Osteoblast (primary cell): ENCODE data around the gene CREB5. TPM values are rescaled to one million over a fixed set of nuclear protein-coding genes. Genes with fewer than 3 reads are reported as not detected.

Experiments used
- DNase-seq: peaks from one replicate; pipeline ENCODE4 v3.0.0; 2011; ENCODE audit warnings: low spot score, mixed read lengths; ENCODE audit not compliant: insufficient read length; ENCODE audit errors: missing footprints
- H2AFZ ChIP-seq: 2 replicates; pipeline ENCODE4 v1.6.0; 2011; ENCODE audit warnings: mild to moderate bottlenecking, low read length
- H3K27ac ChIP-seq: 2 replicates; pipeline ENCODE4 v1.5.1; 2011; ENCODE audit warnings: mild to moderate bottlenecking, low read depth, low read length, moderate library complexity
- H3K27me3 ChIP-seq: 2 replicates; pipeline ENCODE4 v1.6.0; 2012; ENCODE audit warnings: mild to moderate bottlenecking, control low read depth, inconsistent platforms, low read length, moderate library complexity; ENCODE audit not compliant: insufficient read depth
- H3K36me3 ChIP-seq: 2 replicates; pipeline ENCODE4 v1.5.1; 2011; ENCODE audit warnings: mild to moderate bottlenecking, low read length, control low read depth, moderate library complexity; ENCODE audit not compliant: insufficient read depth
- H3K4me1 ChIP-seq: 2 replicates; pipeline ENCODE4 v1.5.1; 2011; ENCODE audit warnings: mild to moderate bottlenecking, low read length, control low read depth, moderate library complexity; ENCODE audit not compliant: insufficient read depth
- H3K4me2 ChIP-seq: 2 replicates; pipeline ENCODE4 v1.6.0; 2011; ENCODE audit warnings: mild to moderate bottlenecking, low read length; ENCODE audit not compliant: insufficient read depth
- H3K4me3 ChIP-seq: fragments of 200-600 bp; sonication (generic); 3 replicates; pipeline ENCODE4 v1.5.1; 2012; ENCODE audit warnings: mild to moderate bottlenecking, low read length, inconsistent platforms; ENCODE audit not compliant: insufficient read depth
- H3K79me2 ChIP-seq: 2 replicates; pipeline ENCODE4 v1.6.0; 2012; ENCODE audit warnings: mild to moderate bottlenecking, low read length, control low read depth, inconsistent platforms; ENCODE audit not compliant: insufficient read depth
- H3K9me3 ChIP-seq: 2 replicates; pipeline ENCODE4 v1.5.1; 2011; ENCODE audit warnings: low read depth, low read length, control low read depth
- H4K20me1 ChIP-seq: 2 replicates; pipeline ENCODE4 v1.6.0; 2012; ENCODE audit warnings: mild to moderate bottlenecking, low read length, control low read depth; ENCODE audit not compliant: insufficient read depth
- total RNA-seq: library from RNA; depleted of rRNA; stranded (reverse); fragments of >200 nt; gene quantifications from 2 replicates; pipeline ENCODE4 v1.2.3, GENCODE V29; 2012
- TF ChIP-seq, protein P1 (sequence below): IDR thresholded peaks from 2 replicates; pipeline ENCODE4 v1.5.1; 2011; ENCODE audit warnings: mild to moderate bottlenecking, low read depth, low read length, moderate library complexity; ENCODE audit errors: extremely low read depth

CREB5 gene
- total RNA-seq, 1 donor, result 5.1 TPM

GRCh38 chr7:28658381-28658780 lies 246.1 kb downstream of the CREB5 start:
- Histone ChIP-seq H2AFZ (no peak overlapping the region), H4K20me1 (no peaks in the 10 kb centered on the region), H3K36me3 (no peaks in the 10 kb centered on the region), H3K27ac (no peak overlapping the region), H3K9me3 (no peaks in the 10 kb centered on the region), H3K4me1 (no peaks in the 10 kb centered on the region), H3K27me3 (no peaks in the 10 kb centered on the region), H3K79me2 (no peaks in the 10 kb centered on the region), H3K4me3 (no peak overlapping the region), H3K4me2 (no peak overlapping the region)
- DNase-seq, result no peak
- TF ChIP-seq, protein P1, sequence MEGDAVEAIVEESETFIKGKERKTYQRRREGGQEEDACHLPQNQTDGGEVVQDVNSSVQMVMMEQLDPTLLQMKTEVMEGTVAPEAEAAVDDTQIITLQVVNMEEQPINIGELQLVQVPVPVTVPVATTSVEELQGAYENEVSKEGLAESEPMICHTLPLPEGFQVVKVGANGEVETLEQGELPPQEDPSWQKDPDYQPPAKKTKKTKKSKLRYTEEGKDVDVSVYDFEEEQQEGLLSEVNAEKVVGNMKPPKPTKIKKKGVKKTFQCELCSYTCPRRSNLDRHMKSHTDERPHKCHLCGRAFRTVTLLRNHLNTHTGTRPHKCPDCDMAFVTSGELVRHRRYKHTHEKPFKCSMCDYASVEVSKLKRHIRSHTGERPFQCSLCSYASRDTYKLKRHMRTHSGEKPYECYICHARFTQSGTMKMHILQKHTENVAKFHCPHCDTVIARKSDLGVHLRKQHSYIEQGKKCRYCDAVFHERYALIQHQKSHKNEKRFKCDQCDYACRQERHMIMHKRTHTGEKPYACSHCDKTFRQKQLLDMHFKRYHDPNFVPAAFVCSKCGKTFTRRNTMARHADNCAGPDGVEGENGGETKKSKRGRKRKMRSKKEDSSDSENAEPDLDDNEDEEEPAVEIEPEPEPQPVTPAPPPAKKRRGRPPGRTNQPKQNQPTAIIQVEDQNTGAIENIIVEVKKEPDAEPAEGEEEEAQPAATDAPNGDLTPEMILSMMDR, result no peak

- Histone ChIP-seq H3K79me2 (no peaks in the 10 kb centered on the region), H3K27ac (no peak overlapping the region), H3K4me1 (no peaks in the 10 kb centered on the region), H3K36me3 (no peaks in the 10 kb centered on the region), H3K27me3 (no peaks in the 10 kb centered on the region), H3K4me2 (no peak overlapping the region), H2AFZ (no peak overlapping the region), H3K9me3 (no peaks in the 10 kb centered on the region), H3K4me3 (no peak overlapping the region), H4K20me1 (no peaks in the 10 kb centered on the region)
- TF ChIP-seq, protein P1, result no peak
- DNase-seq, result no peak
These were observed 247.8 kb downstream of the CREB5 start for GRCh38 chr7:28660132-28660531.

DNA sequence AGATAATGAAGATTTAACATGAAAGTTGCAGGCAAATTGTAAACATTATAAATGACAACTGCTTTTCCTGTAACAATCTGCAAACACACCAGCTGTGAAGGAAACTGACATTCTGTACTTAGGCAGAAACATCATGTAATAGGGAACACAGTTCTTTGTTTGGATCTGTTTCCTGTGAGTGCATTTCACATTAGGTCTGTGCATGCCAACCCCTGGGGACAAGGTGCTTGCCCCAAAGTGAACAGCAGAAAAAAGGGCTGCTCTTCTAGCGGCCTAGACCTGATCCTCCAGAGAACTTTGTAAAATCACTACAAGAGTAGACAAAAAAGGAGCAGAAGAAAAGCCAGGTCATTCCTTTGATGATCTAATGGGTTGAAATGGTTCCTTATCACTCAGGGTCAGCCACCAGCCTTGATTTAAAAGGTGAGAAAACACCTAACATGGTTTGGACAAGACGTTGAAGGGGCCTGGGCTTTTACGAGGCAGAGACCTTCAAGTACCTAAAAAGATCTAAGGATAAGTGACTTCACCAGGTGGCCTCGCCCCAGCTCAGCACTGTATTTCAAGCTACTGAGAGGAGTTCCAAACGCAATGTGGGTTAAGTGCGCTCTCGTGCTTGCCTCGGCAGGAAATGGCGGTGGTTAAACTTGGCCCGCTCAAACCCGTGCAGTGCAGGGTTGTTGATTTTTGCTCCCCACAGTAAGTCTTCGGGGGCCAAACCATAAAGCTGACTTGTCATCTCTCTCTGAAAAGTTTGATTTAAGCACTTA lies 249.7 kb downstream of the CREB5 start:
- TF ChIP-seq, protein P1, result no peak
- DNase-seq, result no peak
- H2AFZ ChIP-seq, result peak overlapping the region; percentile 54
- H3K4me1 ChIP-seq, result peaks cover 5% of the 10 kb centered on the region
- H3K27me3 ChIP-seq, result no peaks in the 10 kb centered on the region
- H3K36me3 ChIP-seq, result no peaks in the 10 kb centered on the region
- no peak overlapping the region for H3K27ac ChIP-seq
- no peak overlapping the region for H3K4me3 ChIP-seq
- H4K20me1 ChIP-seq, result no peaks in the 10 kb centered on the region
- no peaks in the 10 kb centered on the region for H3K79me2 ChIP-seq
- H3K4me2 ChIP-seq, result peak overlapping the region; percentile 31
- H3K9me3 ChIP-seq, result no peaks in the 10 kb centered on the region

DNA sequence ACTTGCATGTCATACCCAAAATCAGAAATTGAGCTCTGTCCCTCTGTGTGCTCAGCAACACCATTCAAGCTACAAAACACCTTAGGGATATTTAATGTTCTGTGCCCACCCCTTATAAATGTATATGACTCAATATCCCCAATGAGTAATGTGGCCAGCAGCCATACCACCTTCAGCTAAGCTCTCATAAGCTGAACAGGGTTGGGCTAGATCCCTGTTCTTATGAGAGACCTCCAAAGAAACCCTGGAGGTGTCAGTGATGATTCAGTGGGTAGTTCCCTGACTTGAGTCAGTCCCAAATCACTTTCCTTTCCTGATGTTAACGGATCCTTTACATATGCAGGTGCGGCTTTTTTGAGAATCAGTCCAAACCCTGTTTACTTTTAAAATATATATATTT lies 253.8 kb downstream of the CREB5 start:
- no peak overlapping the region for H3K27ac ChIP-seq
- H3K79me2 ChIP-seq, result no peaks in the 10 kb centered on the region
- H3K4me2 ChIP-seq, result no peak overlapping the region
- no peak overlapping the region for H2AFZ ChIP-seq
- H3K27me3 ChIP-seq, result no peaks in the 10 kb centered on the region
- H4K20me1 ChIP-seq, result no peaks in the 10 kb centered on the region
- H3K4me1 ChIP-seq, result peaks cover 5% of the 10 kb centered on the region
- DNase-seq, result no peak
- H3K36me3 ChIP-seq, result no peaks in the 10 kb centered on the region
- TF ChIP-seq, protein P1, result no peak
- no peak overlapping the region for H3K4me3 ChIP-seq
- H3K9me3 ChIP-seq, result no peaks in the 10 kb centered on the region
